Loucy (cell line): ENCODE measurements around the gene KLHL25.

ENCODE experiments used
- EZH2phosphoT487 ChIP-seq: fragments of 200-600 bp; IDR thresholded peaks from 2 replicates; pipeline ENCODE4 v1.6.1; 2018; ENCODE audit warnings: antibody characterized with exemption, mild to moderate bottlenecking, moderate library complexity, borderline replicate concordance
- TF ChIP-seq, protein P1 (sequence below): fragments of 200-600 bp; sonication (generic); conservative IDR thresholded peaks from 2 replicates; pipeline ENCODE4 v1.5.1; 2014; ENCODE audit warnings: mild to moderate bottlenecking, antibody characterized with exemption, low read length

DNA sequence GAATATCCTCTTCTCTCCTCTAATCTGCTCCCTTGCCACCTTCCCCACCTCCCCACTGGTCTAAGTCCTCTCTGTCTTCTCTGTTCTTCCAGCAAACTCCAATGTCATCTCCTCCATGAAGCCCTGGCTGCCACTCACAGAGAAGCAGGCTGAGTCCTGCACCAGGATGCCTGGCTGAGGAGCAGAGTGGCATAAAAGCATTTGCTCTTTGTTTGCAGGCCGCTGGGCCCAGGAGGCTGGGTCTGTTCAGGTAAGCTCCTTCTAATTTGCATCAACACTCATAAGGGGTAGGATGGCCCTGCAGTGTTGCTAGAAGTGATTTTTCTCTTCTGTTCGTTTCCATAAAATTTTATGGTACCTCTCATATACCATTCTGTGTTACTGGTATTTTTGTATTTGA lies 43.2 kb upstream of the KLHL25 start:
- TF ChIP-seq, protein P1, sequence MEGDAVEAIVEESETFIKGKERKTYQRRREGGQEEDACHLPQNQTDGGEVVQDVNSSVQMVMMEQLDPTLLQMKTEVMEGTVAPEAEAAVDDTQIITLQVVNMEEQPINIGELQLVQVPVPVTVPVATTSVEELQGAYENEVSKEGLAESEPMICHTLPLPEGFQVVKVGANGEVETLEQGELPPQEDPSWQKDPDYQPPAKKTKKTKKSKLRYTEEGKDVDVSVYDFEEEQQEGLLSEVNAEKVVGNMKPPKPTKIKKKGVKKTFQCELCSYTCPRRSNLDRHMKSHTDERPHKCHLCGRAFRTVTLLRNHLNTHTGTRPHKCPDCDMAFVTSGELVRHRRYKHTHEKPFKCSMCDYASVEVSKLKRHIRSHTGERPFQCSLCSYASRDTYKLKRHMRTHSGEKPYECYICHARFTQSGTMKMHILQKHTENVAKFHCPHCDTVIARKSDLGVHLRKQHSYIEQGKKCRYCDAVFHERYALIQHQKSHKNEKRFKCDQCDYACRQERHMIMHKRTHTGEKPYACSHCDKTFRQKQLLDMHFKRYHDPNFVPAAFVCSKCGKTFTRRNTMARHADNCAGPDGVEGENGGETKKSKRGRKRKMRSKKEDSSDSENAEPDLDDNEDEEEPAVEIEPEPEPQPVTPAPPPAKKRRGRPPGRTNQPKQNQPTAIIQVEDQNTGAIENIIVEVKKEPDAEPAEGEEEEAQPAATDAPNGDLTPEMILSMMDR = no peak
- TF ChIP-seq EZH2phosphoT487 = no peak
